Superior temporal gyrus (tissue), 1 donor: Measurements from ENCODE around the gene LSMEM2.
"Not testable (repeated sequence)": the region's sequence is repeated elsewhere in the genome, so short reads cannot be mapped to it uniquely, and the experiment has no call there.

Experiments used
- DNase-seq: peaks from one replicate; pipeline ENCODE4 v3.0.0-alpha.2; 2016; ENCODE audit errors: extremely low spot score

The LSMEM2 gene

GRCh38 chr3:50298836-50299637, 20.1 kb downstream of the LSMEM2 start, which contains the start of the genes HYAL3 and NAA80:
TSS of gene HYAL3 (minus strand) at chr3:50299405. CDS start at chr3:50295602, 3,803 bp downstream.
TSS of gene NAA80 (minus strand) at chr3:50299405. CDS start at chr3:50297463, 1,942 bp downstream.
- peak; percentile 99 for DNase-seq

GRCh38 chr3:50299638-50299928, 20.7 kb downstream of the LSMEM2 start:
- DNase-seq: no peak

DNA sequence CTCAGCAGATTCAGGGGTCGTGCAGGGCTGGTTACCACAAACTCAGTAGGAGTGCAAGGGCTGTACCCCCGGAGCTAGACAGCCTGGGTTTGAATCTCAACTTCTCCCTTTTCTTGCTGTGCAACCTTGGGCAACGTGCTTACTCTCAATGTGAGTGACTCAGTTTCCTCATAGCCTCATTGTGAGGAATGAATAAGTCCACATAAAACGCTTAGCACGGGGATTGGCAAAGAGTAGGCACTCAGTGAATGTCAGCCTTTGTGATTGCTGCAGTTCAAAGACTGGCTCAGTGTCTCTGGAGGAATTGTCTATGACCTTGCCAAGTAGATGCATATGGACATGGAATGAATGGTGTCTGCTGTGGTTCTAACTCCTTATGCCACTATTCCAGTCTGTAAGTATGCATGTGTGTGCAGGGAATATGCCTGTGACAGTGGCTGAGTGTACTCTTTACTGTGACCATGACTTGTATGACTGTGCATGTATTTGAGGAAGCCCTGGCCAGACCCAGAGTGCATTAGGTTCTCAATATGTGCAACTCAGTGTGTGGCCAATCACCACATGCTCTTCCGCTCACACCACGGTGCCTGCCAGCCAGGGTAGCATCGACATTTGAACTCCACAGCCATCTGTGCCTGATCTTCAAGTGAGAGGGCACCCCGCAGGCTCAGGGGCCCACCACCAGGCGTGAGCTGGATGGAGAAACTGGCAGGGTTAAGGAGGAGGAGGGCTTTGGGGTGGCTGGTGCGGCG, 21.2 kb downstream of the LSMEM2 start:
- DNase-seq: peak; percentile 92

DNA sequence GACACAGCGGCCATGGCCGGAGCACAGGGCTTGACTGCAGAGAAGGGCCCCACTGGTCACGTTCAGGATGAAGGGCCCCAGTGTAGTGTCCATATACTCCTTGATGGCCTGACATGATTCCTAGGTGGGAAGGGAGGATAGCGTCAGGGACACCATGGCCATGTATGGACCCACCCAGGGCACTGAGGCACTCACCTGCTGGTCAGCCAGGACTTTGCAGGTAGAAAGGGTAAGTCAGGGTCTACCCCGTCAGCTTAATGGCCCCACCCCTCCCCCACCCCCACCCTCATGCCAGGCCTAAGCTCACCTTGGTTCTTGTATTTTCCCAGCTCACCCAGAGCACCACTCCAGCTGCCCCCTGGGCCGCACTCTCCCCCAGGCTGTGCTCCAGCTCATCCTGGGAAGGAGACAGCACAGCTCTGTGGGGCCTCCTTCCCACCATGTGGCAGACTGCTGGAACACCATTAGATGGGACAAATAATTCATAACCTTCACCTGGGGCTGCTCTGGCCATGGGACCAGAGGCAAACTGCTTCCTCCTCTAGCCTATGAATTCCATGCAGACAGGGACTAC, 21.9 kb downstream of the LSMEM2 start:
- DNase-seq: no peak

GRCh38 chr3:50302095-50303012, 23.5 kb downstream of the LSMEM2 start:
- DNase-seq: no peak

DNA sequence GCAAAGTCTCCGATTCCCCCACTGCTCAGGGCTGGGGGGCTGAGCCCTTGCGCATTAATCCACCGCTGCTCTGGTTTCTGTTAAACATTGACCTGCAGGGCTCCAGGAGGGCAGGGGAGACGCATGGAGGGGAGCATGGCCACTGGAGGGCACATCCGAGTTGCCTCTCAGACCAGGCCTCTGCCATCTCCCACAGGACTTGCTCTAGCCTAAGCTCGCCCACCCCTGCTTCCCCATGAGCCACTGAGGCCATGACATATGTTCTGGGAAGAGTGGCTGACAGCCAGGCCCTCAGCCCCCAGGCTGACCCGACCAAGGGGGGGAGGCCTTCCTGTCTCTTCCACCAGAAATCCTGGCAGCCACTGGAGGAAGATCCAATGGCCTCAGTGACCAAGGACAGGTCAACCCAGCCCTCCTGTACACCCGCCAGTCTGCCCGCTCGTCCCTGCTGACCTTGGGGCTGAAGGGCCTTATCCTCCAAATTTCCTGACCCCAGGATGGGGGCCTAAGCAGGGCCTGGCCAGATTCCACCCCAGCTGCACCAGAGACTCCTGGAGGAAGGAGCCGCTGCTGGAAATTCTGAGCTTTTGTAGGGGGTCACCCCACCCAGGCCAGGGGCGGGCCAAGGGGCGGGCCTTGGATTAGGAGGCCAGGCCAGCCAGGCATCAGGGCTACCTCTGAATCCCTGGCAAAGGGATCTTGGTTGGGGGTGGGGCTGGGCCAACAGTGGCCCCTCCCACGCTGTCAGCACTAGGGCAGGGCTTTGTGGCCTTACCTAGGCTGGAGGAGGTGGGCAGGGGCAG, 24.3 kb downstream of the LSMEM2 start, which contains the start of gene HYAL1:
Gene HYAL1 (minus strand): TSS at position 562 of the 803 bp plus-strand sequence. CDS start 618 bp downstream, outside the sequence.
- DNase-seq: no peak

GRCh38 chr3:50304601-50305000, 25.7 kb downstream of the LSMEM2 start:
- DNase-seq: no peak

- DNase-seq: not testable (repeated sequence)
Observed at GRCh38 chr3:50312041-50312440, 33.2 kb downstream of the LSMEM2 start.

- no peak for DNase-seq
Observed at GRCh38 chr3:50314342-50314741, 35.5 kb downstream of the LSMEM2 start.

- no peak for DNase-seq
Observed at GRCh38 chr3:50314816-50315215, 35.9 kb downstream of the LSMEM2 start.

- DNase-seq: no peak
Observed at GRCh38 chr3:50316657-50317242, 37.9 kb downstream of the LSMEM2 start.

- no peak for DNase-seq
Observed at GRCh38 chr3:50317300-50317699, 38.4 kb downstream of the LSMEM2 start.

DNA sequence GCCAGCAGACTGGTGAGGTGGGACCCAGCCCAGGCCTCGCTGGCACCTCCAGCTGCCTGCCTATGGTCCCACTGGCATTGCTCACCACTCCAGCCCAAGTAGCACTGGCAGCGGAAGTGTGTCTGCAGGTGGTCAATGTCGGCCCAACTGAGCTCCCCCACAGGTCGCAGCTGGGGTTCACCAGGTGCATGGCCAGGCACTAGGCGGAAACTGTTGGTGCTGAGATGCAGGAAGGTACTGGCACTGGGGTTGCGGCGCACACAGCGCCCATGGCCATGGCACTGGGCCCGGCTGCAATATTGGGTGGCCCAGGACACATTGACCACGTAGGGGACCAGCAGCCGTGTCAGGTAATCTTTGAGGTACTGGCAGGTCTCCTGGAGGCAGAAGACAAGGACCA, 39.3 kb downstream of the LSMEM2 start:
- no peak for DNase-seq

- no peak for DNase-seq
Observed at GRCh38 chr3:50318615-50319014, 39.7 kb downstream of the LSMEM2 start.

DNA sequence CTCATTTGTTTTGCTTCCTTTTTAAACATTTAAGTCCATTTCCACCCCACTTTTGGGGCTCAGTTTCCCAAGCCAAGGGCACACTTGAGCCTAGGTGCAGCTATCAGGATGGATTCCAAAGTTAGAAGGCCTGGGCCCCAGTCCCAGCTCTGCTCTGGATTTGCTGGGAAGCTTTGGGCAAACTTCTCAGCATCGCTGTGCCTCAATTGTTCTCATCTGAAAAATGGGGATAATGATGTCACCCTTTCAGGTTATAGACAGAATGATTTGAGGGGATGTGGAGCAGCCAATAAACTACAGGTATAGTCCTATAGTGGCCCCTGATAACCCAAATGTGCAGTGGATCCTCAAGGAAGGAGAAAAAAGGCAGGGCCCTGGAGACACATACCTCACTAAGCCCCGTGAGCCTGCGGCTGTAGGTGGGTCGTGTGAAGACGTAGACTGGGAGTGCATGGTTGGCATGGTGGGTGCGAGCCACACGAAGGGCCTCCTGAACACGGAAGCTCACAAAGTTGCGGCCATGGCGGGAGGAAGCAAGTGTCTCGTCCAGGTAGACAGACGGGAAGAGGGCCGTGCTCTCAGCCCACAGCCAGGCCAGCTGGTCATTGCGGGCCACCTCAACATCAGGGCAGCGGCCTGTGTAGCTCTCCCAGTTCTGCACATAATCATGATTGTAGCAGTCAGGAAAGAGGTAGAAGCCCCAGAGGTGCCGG, 40.5 kb downstream of the LSMEM2 start:
- DNase-seq: no peak

DNA sequence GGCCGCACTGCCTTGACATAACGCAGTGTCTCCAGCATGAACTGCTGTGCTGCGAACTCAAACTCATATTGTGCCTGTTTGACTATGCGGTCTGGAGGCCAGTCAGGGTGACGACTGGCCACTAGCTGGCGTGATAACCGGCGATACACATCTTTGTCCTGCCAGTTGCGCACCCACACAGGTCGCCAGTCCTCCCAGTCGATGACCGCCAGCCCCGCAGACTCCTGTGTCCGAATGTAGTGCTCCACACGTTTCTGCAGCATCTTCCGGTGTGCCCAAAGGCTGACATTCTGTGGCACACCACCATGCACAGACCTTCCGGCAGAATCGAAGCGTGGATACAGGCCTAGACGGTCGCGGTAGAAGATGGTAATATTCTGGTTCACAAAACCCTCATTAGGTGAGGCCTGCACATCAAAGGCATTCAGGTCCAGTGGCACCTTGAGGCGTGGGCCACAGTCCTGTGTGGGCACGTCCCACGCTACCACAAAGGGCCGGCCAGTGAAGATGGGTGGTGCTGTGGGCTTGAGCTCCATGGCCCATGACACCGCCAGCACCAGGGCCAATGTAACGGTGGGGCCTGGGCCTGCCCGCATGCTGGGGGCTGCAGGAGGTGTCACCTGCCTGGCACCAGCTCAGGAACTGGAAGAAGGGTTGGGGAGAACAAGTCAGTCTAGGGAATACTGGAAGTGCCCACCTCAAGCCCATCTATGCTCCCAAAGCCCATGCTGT, 41.2 kb downstream of the LSMEM2 start:
- DNase-seq: no peak

DNA sequence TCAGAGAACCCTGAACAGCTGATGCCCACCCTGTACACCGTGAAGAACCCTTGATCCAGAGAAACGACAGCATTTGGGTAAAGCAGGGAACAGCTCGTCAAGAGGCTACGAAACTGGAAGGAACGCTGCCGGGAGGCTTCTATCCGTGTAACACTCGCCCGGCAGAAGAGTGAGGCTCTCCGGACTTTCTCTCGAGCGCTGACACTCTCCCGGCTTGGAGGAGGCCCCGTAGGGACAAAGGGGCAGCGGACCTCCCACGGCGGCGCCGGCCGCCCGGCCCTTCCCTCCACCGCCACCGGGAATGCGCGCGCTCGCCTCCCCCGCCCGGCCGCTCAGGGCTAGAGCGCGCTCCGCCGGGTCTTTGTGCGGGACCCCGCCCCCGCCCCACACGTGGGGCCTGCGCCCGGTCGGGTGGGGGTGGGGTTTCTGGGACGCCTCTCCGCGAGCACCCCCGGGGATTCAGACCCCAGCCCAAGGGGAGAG, 42.0 kb downstream of the LSMEM2 start:
- peak; percentile 75 for DNase-seq

- peak; percentile 90 for DNase-seq
Observed at GRCh38 chr3:50321336-50322114, 42.6 kb downstream of the LSMEM2 start.
